Spleen (tissue), 11 donors: ENCODE measurements around the gene SLC2A6. TPM values are rescaled to one million over a fixed set of nuclear protein-coding genes. Genes with fewer than 3 reads are reported as not detected.

ENCODE experiments used
- DNase-seq: peaks from one replicate; pipeline ENCODE4 v3.0.0-alpha.2; 2020
- H3K27ac ChIP-seq, 8 donors: fragments of 200-600 bp; sonication (generic) in 7 of 8; 1 replicate in 4 of 8; 2 replicates in 4 of 8; pipeline versions ENCODE4 v1.5.0 to v1.8.0; 2016 to 2021; ENCODE audit warnings: inconsistent platforms in 4 of 8, mild to moderate bottlenecking in 4 of 8, moderate library complexity in 1 of 8
- H3K27me3 ChIP-seq, 7 donors: fragments of 200-600 bp; sonication (generic) in 6 of 7; replicated peaks in 1 of 7; 1 replicate in 4 of 7; 2 replicates in 3 of 7; pipeline versions ENCODE4 v1.5.0 to v1.8.0; 2016 to 2021; ENCODE audit warnings: inconsistent platforms in 3 of 7, mild to moderate bottlenecking in 1 of 7
- H3K36me3 ChIP-seq, 6 donors: fragments of 200-600 bp; sonication (generic) in 5 of 6; 1 replicate in 4 of 6; 2 replicates in 2 of 6; pipeline versions ENCODE4 v1.5.0 to v1.8.0; 2016 to 2021; ENCODE audit warnings: inconsistent platforms in 2 of 6
- H3K4me1 ChIP-seq, 6 donors: fragments of 200-600 bp; sonication (generic) in 5 of 6; 1 replicate in 3 of 6; 2 replicates in 3 of 6; pipeline versions ENCODE4 v1.5.0 to v1.8.0; 2016 to 2021; ENCODE audit warnings: inconsistent platforms in 3 of 6
- H3K4me3 ChIP-seq, 8 donors: fragments of 200-600 bp; sonication (generic) in 7 of 8; 1 replicate in 4 of 8; 2 replicates in 4 of 8; pipeline versions ENCODE4 v1.5.0 to v1.8.0; 2016 to 2021; ENCODE audit warnings: inconsistent platforms in 4 of 8, mild to moderate bottlenecking in 4 of 8, moderate library complexity in 2 of 8
- H3K9me3 ChIP-seq, 8 donors: fragments of 200-600 bp; sonication (generic) in 7 of 8; 1 replicate in 4 of 8; 2 replicates in 4 of 8; pipeline versions ENCODE4 v1.5.0 to v1.8.0; 2016 to 2021; ENCODE audit warnings: inconsistent platforms in 4 of 8
- POLR2A ChIP-seq, 3 donors: fragments of 450-650 bp; IDR thresholded peaks; one replicate each; pipeline ENCODE4 v1.5.1; 2017; ENCODE audit warnings: antibody characterized with exemption in 3 of 3, mild to moderate bottlenecking in 1 of 3
- POLR2AphosphoS5 ChIP-seq, 3 donors: sonication (generic); formaldehyde crosslinking; IDR thresholded peaks; one replicate each; pipeline ENCODE4 v1.5.1; 2017; ENCODE audit warnings: antibody characterized with exemption in 3 of 3
- WGBS, 5 donors: extraction: QIAGEN DNeasy Blood & Tissue Kit in 3 of 5; methylation state at CpG; one replicate each; pipeline versions ENCODE4 v1.1.5 to v1.1.7; 2013 to 2018; 5-methylcytosine and 5-hydroxymethylcytosine counted together
- intact Hi-C: fragments of 100-400 bp; cut with DNase I; formaldehyde crosslinking; loops from one replicate; pipeline ENCODE4 v1.15.0; 2023; ENCODE audit warnings: low total_unique reads
- polyA plus RNA-seq, 3 donors: library from polyadenylated mRNA; stranded (reverse); fragments of 200-250 nt; gene quantifications; one replicate each; pipeline ENCODE4 v1.2.1, GENCODE V29; 2013
- total RNA-seq, 7 donors: library from RNA; depleted of rRNA in 3 of 7; stranded (reverse); fragments of >200 nt in 3 of 7; fragmentation: NEBNext Ultra II Directional in 4 of 7; extraction: Animal tissue kit (Norgen Biotek cat#: 25700) in 4 of 7; gene quantifications; one replicate each; pipeline versions ENCODE4 v1.1.0 to v1.2.1, GENCODE V29; 2016 to 2021
- TF ChIP-seq, protein P1 (sequence below), 11 experiments: fragments of 200-600 bp in 7 of 11; fragments of 450-650 bp in 4 of 11; sonication (generic) in 4 of 11; IDR thresholded peaks in 8 of 11; conservative IDR thresholded peaks in 3 of 11; 1 replicate in 7 of 11; 2 replicates in 4 of 11; pipeline versions ENCODE4 v1.4.0 to v1.8.0; 2016 to 2021; ENCODE audit warnings: antibody characterized with exemption in 11 of 11, inconsistent platforms in 4 of 11, mild to moderate bottlenecking in 1 of 11
- donor health status: healthy with polysubstance abuse.
- donor health status: DM: no; HTN: no; CAD: no; lungs with moderate emphysema.
- donor health status: DM: no; HTN: no; CAD: no.
- donor health status: Bipolar disorder and iron deficiency.
- donor health status: healthy.
- donor health status: DM: no; HTN: no; CAD: no.
- donor health status: DM: yes; HTN: yes; CAD: no.

Gene SLC2A6
- total and polyA plus RNA-seq, 10 donors: 15.4 to 35.0 (median 21.9) TPM

DNA sequence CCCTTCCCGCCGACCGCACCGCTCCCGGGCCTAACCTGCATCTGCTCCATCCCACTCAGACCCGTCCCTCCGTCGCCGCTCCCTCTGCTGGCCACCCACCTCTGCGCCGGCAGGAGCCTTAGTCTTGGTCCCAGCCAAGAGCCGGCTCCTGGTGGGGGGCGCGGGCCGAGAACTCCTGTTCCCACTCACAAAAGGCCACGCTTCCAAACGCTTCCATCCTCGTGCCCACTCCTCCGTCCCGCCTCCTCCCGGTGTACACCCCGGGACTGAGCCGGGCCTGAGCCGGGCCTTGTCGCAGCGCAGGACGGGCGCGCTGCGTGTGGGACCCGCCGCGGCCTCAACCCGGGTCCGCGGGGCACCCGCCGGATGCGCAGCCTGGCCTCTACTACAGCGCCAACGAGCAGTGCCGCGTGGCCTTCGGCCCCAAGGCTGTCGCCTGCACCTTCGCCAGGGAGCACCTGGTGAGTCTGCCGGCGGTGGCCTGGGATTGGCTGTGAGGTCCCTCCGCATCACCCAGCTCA is 49.2 kb downstream of the SLC2A6 start:
- 22 to 29% (median 28%) methylated on average over 31 to 49 of the region's 49 CpGs for WGBS, 5 donors
- DNase-seq: peak; percentile 82
- intact Hi-C loops: no loop called here
- no peaks in the 10 kb centered on the region for H3K36me3 ChIP-seq
- peak overlapping the region in 3 of 8 donors; percentile 2 to 71 (median 45) for H3K4me3 ChIP-seq
- H3K9me3 ChIP-seq: no peaks in the 10 kb centered on the region
- peaks cover 4 to 28% (median 16%) of the 10 kb centered on the region in 6 donors for H3K4me1 ChIP-seq
- TF ChIP-seq POLR2A (IDR thresholded peaks at IDR 0.05) (no peak), POLR2AphosphoS5 (IDR thresholded peaks at IDR 0.05) (no peak)
- TF ChIP-seq, protein P1, sequence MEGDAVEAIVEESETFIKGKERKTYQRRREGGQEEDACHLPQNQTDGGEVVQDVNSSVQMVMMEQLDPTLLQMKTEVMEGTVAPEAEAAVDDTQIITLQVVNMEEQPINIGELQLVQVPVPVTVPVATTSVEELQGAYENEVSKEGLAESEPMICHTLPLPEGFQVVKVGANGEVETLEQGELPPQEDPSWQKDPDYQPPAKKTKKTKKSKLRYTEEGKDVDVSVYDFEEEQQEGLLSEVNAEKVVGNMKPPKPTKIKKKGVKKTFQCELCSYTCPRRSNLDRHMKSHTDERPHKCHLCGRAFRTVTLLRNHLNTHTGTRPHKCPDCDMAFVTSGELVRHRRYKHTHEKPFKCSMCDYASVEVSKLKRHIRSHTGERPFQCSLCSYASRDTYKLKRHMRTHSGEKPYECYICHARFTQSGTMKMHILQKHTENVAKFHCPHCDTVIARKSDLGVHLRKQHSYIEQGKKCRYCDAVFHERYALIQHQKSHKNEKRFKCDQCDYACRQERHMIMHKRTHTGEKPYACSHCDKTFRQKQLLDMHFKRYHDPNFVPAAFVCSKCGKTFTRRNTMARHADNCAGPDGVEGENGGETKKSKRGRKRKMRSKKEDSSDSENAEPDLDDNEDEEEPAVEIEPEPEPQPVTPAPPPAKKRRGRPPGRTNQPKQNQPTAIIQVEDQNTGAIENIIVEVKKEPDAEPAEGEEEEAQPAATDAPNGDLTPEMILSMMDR (IDR thresholded peaks at IDR 0.05 in 8 of 11, conservative IDR thresholded peaks at IDR 0.05 in 3 of 11): peak in 7 of 11 experiments; percentile 18 to 46 (median 35)
- H3K27ac ChIP-seq: no peak overlapping the region
- H3K27me3 ChIP-seq: peaks cover 0 to 54% (median 37%) of the 10 kb centered on the region in 7 donors

DNA sequence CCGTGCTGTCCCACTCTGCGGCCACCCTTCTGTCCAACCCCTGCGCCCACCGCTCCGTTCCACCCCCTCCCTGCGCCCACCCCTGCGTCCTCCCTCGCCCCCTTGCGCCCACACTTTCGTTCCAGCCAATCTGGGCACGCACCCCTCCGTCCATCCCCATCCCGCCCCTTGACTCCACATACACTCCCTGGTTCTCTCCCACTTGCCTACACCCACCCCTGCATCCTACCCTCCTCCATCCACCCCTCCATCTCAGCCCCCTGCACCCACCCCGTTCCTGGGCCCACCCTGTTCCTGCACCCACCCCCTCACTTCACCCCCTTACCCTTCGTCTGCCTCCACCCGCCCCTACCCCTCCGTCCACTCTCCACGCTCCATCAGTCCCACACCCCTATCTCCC is 49.7 kb downstream of the SLC2A6 start:
- Histone ChIP-seq H3K27ac (no peak overlapping the region), H3K4me3 (peak overlapping the region in 5 of 8 donors; percentile 2 to 71 (median 41)), H3K27me3 (peaks cover 0 to 58% (median 37%) of the 10 kb centered on the region in 7 donors), H3K4me1 (peaks cover 4 to 28% (median 16%) of the 10 kb centered on the region in 6 donors), H3K9me3 (no peaks in the 10 kb centered on the region), H3K36me3 (no peaks in the 10 kb centered on the region)
- intact Hi-C loops: no loop called here
- WGBS, 5 donors: 4 to 7% (median 5%) methylated on average over 13 to 18 of the region's 18 CpGs
- TF ChIP-seq, protein P1 (IDR thresholded peaks at IDR 0.05 in 8 of 11, conservative IDR thresholded peaks at IDR 0.05 in 3 of 11): no peak
- TF ChIP-seq POLR2A (IDR thresholded peaks at IDR 0.05) (no peak), POLR2AphosphoS5 (IDR thresholded peaks at IDR 0.05) (no peak)
- DNase-seq: no peak

DNA sequence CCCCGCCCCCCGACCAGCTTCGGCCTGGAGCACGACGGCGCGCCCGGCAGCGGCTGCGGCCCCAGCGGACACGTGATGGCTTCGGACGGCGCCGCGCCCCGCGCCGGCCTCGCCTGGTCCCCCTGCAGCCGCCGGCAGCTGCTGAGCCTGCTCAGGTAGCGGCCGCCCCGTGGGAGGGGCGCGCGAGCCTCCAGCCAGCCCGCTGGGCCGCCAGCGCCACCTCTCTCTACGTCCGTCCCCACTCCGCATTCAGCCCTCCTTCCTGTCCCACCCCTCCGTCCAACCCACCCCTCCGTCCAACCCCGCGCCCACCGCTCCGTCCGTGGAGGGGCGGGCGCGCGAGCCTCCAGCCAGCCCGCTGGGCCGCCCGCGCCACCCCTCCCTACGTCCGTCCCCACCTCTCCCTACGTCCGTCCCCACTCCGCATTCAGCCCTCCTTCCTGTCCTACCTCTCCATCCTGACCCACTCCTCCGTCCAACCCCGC is 50.2 kb downstream of the SLC2A6 start:
- no peak for DNase-seq
- no peaks in the 10 kb centered on the region for H3K9me3 ChIP-seq
- no peak overlapping the region for H3K27ac ChIP-seq
- TF ChIP-seq, protein P1 (IDR thresholded peaks at IDR 0.05 in 8 of 11, conservative IDR thresholded peaks at IDR 0.05 in 3 of 11): peak in 1 of 11 experiments; percentile 3
- TF ChIP-seq POLR2AphosphoS5 (IDR thresholded peaks at IDR 0.05): no peak
- TF ChIP-seq POLR2A (IDR thresholded peaks at IDR 0.05): no peak
- peaks cover 0 to 58% (median 37%) of the 10 kb centered on the region in 7 donors for H3K27me3 ChIP-seq
- 0 to 3% (median 2%) methylated on average over 12 to 55 of the region's 57 CpGs for WGBS, 5 donors
- no peaks in the 10 kb centered on the region for H3K36me3 ChIP-seq
- peaks cover 4 to 28% (median 16%) of the 10 kb centered on the region in 6 donors for H3K4me1 ChIP-seq
- intact Hi-C loops: no loop called here
- peak overlapping the region; percentile 4 to 71 (median 34) for H3K4me3 ChIP-seq

GRCh38 chr9:133427658-133428348 is 51.1 kb downstream of the SLC2A6 start:
- Histone ChIP-seq H3K27me3 (peaks cover 0 to 58% (median 37%) of the 10 kb centered on the region in 7 donors), H3K4me3 (peak overlapping the region in 5 of 8 donors; percentile 22 to 71 (median 41)), H3K9me3 (no peaks in the 10 kb centered on the region), H3K4me1 (peaks cover 4 to 28% (median 16%) of the 10 kb centered on the region in 6 donors), H3K36me3 (no peaks in the 10 kb centered on the region), H3K27ac (no peak overlapping the region)
- no peak for DNase-seq
- WGBS, 5 donors: 56 to 67% (median 61%) methylated on average over 10 of the region's 10 CpGs
- TF ChIP-seq, protein P1 (IDR thresholded peaks at IDR 0.05 in 8 of 11, conservative IDR thresholded peaks at IDR 0.05 in 3 of 11): no peak
- TF ChIP-seq POLR2AphosphoS5 (IDR thresholded peaks at IDR 0.05) (no peak), POLR2A (IDR thresholded peaks at IDR 0.05) (no peak)
- intact Hi-C loops: no loop called here
